A549 (cell line): ENCODE results near the gene SMG5.

Experiments used
- CBX8 ChIP-seq: fragments of 200-600 bp; sonication (generic); IDR thresholded peaks from 2 replicates; pipeline ENCODE4 v1.6.1; 2016
- EP300 ChIP-seq, 2 experiments: fragments of >200 bp; sonication (Bioruptor Twin); formaldehyde crosslinking; IDR thresholded peaks; 2 replicates in 1 of 2; 3 replicates in 1 of 2; pipeline ENCODE4 v1.6.1; 2016 to 2017
- KDM5A ChIP-seq: fragments of 200-600 bp; sonication (generic); IDR thresholded peaks from 2 replicates; pipeline ENCODE4 v1.6.1; 2016; ENCODE audit warnings: antibody characterized with exemption, mild to moderate bottlenecking
- POLR2A ChIP-seq: IDR thresholded peaks from 2 replicates; pipeline ENCODE4 v1.6.1; 2012; ENCODE audit warnings: mild to moderate bottlenecking, low read length
- RNF2 ChIP-seq: fragments of 200-600 bp; sonication (generic); IDR thresholded peaks from 2 replicates; pipeline ENCODE4 v1.6.1; 2016; ENCODE audit warnings: low read depth, mild to moderate bottlenecking, antibody characterized with exemption, moderate library complexity, borderline replicate concordance
- TP53 ChIP-seq: fragments of 250-450 bp; sonication (Bioruptor Pico); IDR thresholded peaks from 2 replicates; pipeline ENCODE4 v1.5.0; 2021; ENCODE audit warnings: mild to moderate bottlenecking, moderate library complexity
- ZFP36 ChIP-seq: fragments of 450-650 bp; IDR thresholded peaks from 2 replicates; pipeline ENCODE4 v1.6.1; 2014; ENCODE audit warnings: borderline replicate concordance; ENCODE audit not compliant: partially characterized antibody
- TF ChIP-seq, protein P1 (sequence below): fragments of >200 bp; sonication (Bioruptor Twin); formaldehyde crosslinking; IDR thresholded peaks from 3 replicates; pipeline ENCODE4 v1.5.1; 2016
- TF ChIP-seq, protein P2 (sequence below): IDR thresholded peaks from 2 replicates; pipeline ENCODE4 v1.6.1; 2012
- TF ChIP-seq, protein P3 (sequence below): IDR thresholded peaks from 2 replicates; pipeline ENCODE4 v1.6.1; 2012
- TF ChIP-seq, protein P4 (sequence below): fragments of 150-350 bp; IDR thresholded peaks from 2 replicates; pipeline ENCODE4 v1.6.1; 2014; ENCODE audit warnings: low read depth, mild to moderate bottlenecking, low read length

DNA sequence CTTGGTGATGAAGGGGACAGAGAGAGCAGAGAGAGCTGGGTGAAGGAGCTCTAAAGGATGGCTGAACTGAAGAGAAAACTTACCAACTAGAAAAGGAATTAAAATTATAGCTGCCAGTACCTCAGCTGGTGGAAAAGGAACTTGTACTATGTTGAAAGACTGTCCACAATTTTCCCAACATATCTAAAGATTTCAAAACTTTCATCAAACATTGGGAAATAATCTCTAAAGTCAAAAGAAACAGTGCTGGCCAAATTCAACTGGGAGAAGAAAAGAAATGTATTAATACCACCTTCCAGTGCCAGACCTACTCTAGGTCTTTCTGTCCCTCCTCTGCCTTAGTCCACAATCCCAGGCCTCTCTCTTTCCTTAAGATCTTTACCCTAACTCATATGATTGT, 6.1 kb downstream of the SMG5 start:
- TF ChIP-seq, protein P1, sequence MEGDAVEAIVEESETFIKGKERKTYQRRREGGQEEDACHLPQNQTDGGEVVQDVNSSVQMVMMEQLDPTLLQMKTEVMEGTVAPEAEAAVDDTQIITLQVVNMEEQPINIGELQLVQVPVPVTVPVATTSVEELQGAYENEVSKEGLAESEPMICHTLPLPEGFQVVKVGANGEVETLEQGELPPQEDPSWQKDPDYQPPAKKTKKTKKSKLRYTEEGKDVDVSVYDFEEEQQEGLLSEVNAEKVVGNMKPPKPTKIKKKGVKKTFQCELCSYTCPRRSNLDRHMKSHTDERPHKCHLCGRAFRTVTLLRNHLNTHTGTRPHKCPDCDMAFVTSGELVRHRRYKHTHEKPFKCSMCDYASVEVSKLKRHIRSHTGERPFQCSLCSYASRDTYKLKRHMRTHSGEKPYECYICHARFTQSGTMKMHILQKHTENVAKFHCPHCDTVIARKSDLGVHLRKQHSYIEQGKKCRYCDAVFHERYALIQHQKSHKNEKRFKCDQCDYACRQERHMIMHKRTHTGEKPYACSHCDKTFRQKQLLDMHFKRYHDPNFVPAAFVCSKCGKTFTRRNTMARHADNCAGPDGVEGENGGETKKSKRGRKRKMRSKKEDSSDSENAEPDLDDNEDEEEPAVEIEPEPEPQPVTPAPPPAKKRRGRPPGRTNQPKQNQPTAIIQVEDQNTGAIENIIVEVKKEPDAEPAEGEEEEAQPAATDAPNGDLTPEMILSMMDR, result no peak
- TF ChIP-seq, protein P2, sequence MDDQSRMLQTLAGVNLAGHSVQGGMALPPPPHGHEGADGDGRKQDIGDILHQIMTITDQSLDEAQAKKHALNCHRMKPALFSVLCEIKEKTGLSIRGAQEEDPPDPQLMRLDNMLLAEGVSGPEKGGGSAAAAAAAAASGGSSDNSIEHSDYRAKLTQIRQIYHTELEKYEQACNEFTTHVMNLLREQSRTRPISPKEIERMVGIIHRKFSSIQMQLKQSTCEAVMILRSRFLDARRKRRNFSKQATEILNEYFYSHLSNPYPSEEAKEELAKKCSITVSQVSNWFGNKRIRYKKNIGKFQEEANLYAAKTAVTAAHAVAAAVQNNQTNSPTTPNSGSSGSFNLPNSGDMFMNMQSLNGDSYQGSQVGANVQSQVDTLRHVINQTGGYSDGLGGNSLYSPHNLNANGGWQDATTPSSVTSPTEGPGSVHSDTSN, result no peak
- no peak for TF ChIP-seq TP53 (CRISPR knock-in tag)
- no peak for TF ChIP-seq POLR2A
- no peak for TF ChIP-seq KDM5A
- TF ChIP-seq ZFP36, result no peak
- TF ChIP-seq, protein P3, sequence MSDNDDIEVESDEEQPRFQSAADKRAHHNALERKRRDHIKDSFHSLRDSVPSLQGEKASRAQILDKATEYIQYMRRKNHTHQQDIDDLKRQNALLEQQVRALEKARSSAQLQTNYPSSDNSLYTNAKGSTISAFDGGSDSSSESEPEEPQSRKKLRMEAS, result no peak
- TF ChIP-seq RNF2, result no peak
- no peak for TF ChIP-seq EP300 (IDR thresholded peaks at IDR 0.05)
- TF ChIP-seq, protein P4, sequence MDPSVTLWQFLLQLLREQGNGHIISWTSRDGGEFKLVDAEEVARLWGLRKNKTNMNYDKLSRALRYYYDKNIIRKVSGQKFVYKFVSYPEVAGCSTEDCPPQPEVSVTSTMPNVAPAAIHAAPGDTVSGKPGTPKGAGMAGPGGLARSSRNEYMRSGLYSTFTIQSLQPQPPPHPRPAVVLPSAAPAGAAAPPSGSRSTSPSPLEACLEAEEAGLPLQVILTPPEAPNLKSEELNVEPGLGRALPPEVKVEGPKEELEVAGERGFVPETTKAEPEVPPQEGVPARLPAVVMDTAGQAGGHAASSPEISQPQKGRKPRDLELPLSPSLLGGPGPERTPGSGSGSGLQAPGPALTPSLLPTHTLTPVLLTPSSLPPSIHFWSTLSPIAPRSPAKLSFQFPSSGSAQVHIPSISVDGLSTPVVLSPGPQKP, result no peak
- no peak for TF ChIP-seq CBX8
